ENCODE measurements around the gene RIPK4.
"Not testable (repeated sequence)": the region's sequence is repeated elsewhere in the genome, so short reads cannot be mapped to it uniquely, and the experiment has no call there.

The RIPK4 gene

GRCh38 chr21:41706678-41707077 lies 60.2 kb downstream of the RIPK4 start:
- H3K27me3 Mint-ChIP-seq: peaks cover 26% of the 10 kb centered on the region

GRCh38 chr21:41706263-41706639 lies 60.6 kb downstream of the RIPK4 start:
- no peaks in the 10 kb centered on the region for H3K9me3 Mint-ChIP-seq
- H3K36me3 Mint-ChIP-seq: no peaks in the 10 kb centered on the region
- no peak overlapping the region for H3K4me3 Mint-ChIP-seq
- peaks cover 22% of the 10 kb centered on the region for H3K27me3 Mint-ChIP-seq
- DNase-seq: no peak
- H3K27ac Mint-ChIP-seq: no peak overlapping the region
- CTCF ChIA-PET: no interaction called here
- no peaks in the 10 kb centered on the region for H3K4me1 Mint-ChIP-seq

More at GRCh38 chr21:41706678-41707077, 60.2 kb downstream of the RIPK4 start:
- DNase-seq: no peak
- Mint-ChIP-seq H3K4me3 (no peak overlapping the region), H3K27ac (no peak overlapping the region), H3K36me3 (no peaks in the 10 kb centered on the region), H3K9me3 (no peaks in the 10 kb centered on the region), H3K4me1 (no peaks in the 10 kb centered on the region)
- CTCF ChIA-PET: no interaction called here

- Mint-ChIP-seq H3K27me3 (peaks cover 16% of the 10 kb centered on the region), H3K27ac (no peak overlapping the region), H3K9me3 (no peaks in the 10 kb centered on the region), H3K4me3 (no peak overlapping the region), H3K36me3 (no peaks in the 10 kb centered on the region), H3K4me1 (no peaks in the 10 kb centered on the region)
- DNase-seq: no peak
- CTCF ChIA-PET: no interaction called here
Measured at GRCh38 chr21:41705546-41706262, 61.1 kb downstream of the RIPK4 start.

GRCh38 chr21:41703857-41704501 lies 62.9 kb downstream of the RIPK4 start:
- Mint-ChIP-seq H3K27ac (no peak overlapping the region), H3K36me3 (no peaks in the 10 kb centered on the region), H3K9me3 (no peaks in the 10 kb centered on the region), H3K4me1 (no peaks in the 10 kb centered on the region), H3K4me3 (no peak overlapping the region), H3K27me3 (peaks cover 10% of the 10 kb centered on the region)
- CTCF ChIA-PET: interaction anchor here (0.6 kb wide), 1 partner anchor 174 kb away, joined by 3 read pairs; no protein-coding TSS in a partner anchor
- no peak for DNase-seq

- peaks cover 11% of the 10 kb centered on the region for H3K27me3 Mint-ChIP-seq
- CTCF ChIA-PET: no interaction called here
Measured at GRCh38 chr21:41701749-41702148, 65.1 kb downstream of the RIPK4 start.

DNA sequence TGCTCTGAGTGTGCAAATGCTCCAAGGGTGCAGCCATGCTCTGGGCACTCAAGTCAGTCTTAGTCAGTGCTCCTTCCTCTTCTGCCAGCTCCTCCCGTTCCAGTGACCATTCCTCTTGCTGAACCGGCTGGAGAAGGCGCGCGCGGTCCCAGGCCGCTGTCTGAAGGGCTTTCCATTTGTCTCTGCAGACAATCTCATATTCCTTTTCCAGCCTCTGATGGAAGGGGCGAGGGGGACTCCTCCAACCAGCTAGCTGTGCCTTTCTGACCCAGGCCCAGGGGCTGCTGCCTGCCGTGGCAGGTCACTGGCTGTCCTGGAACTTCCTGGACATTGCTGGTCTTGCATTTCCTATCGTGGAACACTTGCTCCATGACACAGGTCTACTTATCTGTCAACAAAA lies 67.5 kb downstream of the RIPK4 start:
- H3K27me3 Mint-ChIP-seq: peaks cover 4% of the 10 kb centered on the region
- CTCF ChIA-PET: no interaction called here
- no peaks in the 10 kb centered on the region for H3K9me3 Mint-ChIP-seq
- no peaks in the 10 kb centered on the region for H3K4me1 Mint-ChIP-seq
- no peak overlapping the region for H3K27ac Mint-ChIP-seq
- DNase-seq: no peak
- no peak overlapping the region for H3K4me3 Mint-ChIP-seq
- H3K36me3 Mint-ChIP-seq: no peaks in the 10 kb centered on the region

More at GRCh38 chr21:41701749-41702148, 65.1 kb downstream of the RIPK4 start:
- H3K36me3 Mint-ChIP-seq: no peaks in the 10 kb centered on the region
- no peak for DNase-seq
- H3K4me1 Mint-ChIP-seq: no peaks in the 10 kb centered on the region
- no peaks in the 10 kb centered on the region for H3K9me3 Mint-ChIP-seq
- H3K4me3 Mint-ChIP-seq: no peak overlapping the region
- no peak overlapping the region for H3K27ac Mint-ChIP-seq

DNA sequence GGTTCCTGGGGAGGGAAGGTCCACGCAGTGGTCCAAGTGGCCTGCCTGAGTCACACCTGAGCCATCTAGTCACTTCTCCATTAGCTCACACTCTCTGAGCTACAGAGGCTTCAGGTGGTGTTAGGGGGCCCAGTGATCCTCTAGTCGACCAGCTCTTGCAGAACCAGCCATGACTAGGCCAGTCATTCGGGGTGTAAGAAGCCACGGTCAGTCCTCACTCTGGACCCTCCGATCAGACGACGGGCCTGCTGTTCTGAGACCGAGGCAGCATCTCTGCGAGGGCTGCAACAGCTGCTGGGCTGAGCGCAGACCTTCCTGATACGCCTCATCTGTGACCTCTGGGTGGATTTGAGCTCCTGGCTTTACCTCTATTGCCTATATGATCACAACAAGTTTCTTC lies 68.8 kb downstream of the RIPK4 start:
- Mint-ChIP-seq H3K4me1 (no peaks in the 10 kb centered on the region), H3K27ac (no peak overlapping the region), H3K27me3 (peaks cover 9% of the 10 kb centered on the region), H3K36me3 (no peaks in the 10 kb centered on the region), H3K9me3 (no peaks in the 10 kb centered on the region), H3K4me3 (no peak overlapping the region)
- DNase-seq: no peak
- CTCF ChIA-PET: no interaction called here

DNA sequence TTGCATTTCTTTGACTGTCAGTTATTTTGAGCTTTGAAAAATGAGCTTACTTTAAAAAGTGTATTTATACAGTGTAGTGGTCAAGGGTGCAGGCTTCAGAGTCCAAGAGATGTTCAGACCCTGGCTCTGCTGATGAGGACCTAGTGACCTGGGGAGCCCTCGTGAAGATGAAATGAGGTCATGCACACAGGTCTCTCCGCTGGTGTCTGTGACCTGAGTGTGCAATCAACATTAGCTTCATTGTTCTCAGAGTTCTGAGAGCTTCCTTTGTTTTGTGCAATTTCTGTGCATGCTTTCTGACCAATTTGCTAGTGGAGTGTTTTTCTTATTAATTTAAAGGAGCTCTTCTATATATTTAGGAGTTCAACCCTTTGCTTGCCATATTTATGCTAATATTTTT lies 71.3 kb downstream of the RIPK4 start:
- CTCF ChIA-PET: no interaction called here
- no peaks in the 10 kb centered on the region for H3K36me3 Mint-ChIP-seq

DNA sequence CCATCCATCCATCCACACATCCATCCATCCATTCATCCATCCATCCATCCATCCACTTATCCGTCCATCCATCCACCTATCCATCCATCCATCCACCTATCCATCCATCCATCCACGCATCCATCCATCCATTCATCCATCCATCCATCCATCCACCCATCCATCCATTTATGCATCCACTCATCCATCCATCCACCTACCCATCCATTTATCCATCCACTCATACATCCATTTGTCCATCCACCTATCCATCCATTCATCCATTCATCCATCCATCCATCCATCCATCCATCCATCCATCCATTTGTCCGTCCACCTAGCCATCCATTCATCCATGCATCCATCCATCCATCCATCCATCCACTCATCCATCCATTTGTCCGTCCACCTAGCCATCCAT lies 72.8 kb downstream of the RIPK4 start:
- DNase-seq, H3K4me1 Mint-ChIP-seq, H3K36me3 Mint-ChIP-seq, CTCF ChIA-PET, H3K9me3 Mint-ChIP-seq, H3K4me3 Mint-ChIP-seq, H3K27ac Mint-ChIP-seq: not testable (repeated sequence)
- H3K27me3 Mint-ChIP-seq: peaks cover 19% of the 10 kb centered on the region

More for the DNA sequence above, 71.3 kb downstream of the RIPK4 start:
- Mint-ChIP-seq H3K9me3 (no peaks in the 10 kb centered on the region), H3K4me3 (no peak overlapping the region), H3K4me1 (no peaks in the 10 kb centered on the region), H3K27ac (no peak overlapping the region), H3K27me3 (peaks cover 19% of the 10 kb centered on the region)
- no peak for DNase-seq

DNA sequence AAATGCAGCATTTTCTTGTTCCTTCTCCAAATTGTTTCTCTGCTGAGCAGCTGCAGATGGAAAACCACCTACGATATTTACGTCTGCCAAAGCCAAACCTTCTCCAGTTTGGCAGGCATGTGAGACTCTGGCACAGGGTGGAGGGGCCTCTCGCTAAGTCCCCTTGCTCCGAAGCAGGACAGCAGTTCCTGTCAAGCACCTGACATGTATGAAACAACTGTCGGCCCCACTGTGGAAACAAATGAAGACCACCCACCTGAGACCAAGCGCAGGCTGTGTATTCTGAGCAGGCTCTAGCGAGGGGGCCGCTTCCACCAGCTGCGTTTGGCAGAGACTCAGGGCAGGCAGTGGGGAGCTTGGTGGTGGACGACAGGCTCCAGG lies 74.7 kb downstream of the RIPK4 start:
- Mint-ChIP-seq H3K27me3 (peaks cover 15% of the 10 kb centered on the region), H3K9me3 (no peaks in the 10 kb centered on the region), H3K4me1 (no peaks in the 10 kb centered on the region), H3K27ac (no peak overlapping the region), H3K4me3 (no peak overlapping the region), H3K36me3 (no peaks in the 10 kb centered on the region)
- CTCF ChIA-PET: interaction anchor here (0.6 kb wide), 1 partner anchor 35 kb away, joined by 4 read pairs; no protein-coding TSS in a partner anchor
- no peak for DNase-seq

DNA sequence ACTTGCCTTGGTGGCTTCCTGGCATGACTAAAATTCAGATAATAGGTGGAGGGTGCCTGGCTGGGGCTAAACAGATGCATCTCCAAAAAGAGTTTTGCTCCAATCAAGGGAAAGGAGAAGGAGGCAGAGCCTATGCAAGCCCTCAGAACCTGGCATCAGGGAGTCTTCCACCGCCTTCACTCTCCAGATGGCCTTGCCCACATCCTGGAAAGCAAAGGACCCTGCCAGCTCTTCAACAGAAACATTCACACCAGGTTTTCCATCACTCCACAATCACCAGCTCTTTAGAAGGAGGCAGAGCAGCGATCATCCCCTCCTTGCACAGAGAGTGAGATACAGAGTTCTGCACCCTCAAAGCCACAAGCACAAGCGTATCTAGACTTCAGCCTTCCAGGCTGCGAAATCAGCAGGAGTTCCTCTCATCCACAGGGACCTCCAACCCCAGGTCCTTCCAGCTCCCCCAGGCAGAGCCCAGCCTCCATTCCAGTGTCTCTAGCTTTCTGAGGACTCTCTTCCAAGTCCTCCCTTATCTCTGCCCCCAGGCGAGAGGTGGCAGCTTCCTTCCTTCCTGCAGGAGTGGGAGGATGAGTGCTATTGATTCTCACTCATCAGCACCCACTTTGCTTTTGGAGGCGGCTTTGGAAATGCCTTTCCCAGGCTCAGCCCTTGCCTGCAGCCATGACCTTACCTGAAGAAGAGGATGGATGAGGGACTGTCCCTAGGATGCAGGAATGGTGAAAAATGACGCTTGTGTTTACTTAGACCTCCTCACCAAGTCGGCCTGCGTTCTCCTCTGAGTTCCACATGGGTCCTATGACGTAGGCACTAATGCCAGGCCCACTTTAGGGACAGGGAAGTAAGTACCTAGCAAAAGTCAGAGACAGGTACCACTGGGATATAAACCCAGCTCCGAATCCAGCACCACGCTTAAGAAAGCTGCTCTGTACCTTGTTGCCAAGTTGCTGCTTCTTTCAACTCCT lies 75.4 kb downstream of the RIPK4 start:
- Mint-ChIP-seq H3K4me1 (no peaks in the 10 kb centered on the region), H3K4me3 (no peak overlapping the region), H3K27ac (no peak overlapping the region), H3K9me3 (no peaks in the 10 kb centered on the region), H3K36me3 (no peaks in the 10 kb centered on the region), H3K27me3 (peaks cover 15% of the 10 kb centered on the region)
- CTCF ChIA-PET: interaction anchor here (0.6 kb wide), 1 partner anchor 34 kb away, joined by 4 read pairs; no protein-coding TSS in a partner anchor
- DNase-seq: no peak

All from activated naive CD4-positive, alpha-beta T cell treated with anti-CD3 and anti-CD28 coated beads, Interleukin-2, amount 10 ng/mL, durations not matched to agents 7 days and 5 days (primary cell).